ENCODE data around the gene C2CD5.
"Not testable (repeated sequence)": the region's sequence is repeated elsewhere in the genome, so short reads cannot be mapped to it uniquely, and the experiment has no call there.

C2CD5 gene

GRCh38 chr12:22544038-22544979 is at the start of gene C2CD5:
Gene C2CD5 (minus strand): TSS chr12:22544542. CDS start chr12:22544150, 392 bp downstream.
- DNase-seq: peak; percentile 99

GRCh38 chr12:22593864-22594263 is 49.5 kb upstream of the C2CD5 start:
- DNase-seq: no peak

GRCh38 chr12:22588817-22589216 is 44.5 kb upstream of the C2CD5 start:
- no peak for DNase-seq

- no peak for DNase-seq
These were observed 34.0 kb upstream of the C2CD5 start for GRCh38 chr12:22578328-22578727.

- no peak for DNase-seq
These were observed 33.3 kb upstream of the C2CD5 start for GRCh38 chr12:22577667-22578066.

- DNase-seq: no peak
These were observed 32.1 kb upstream of the C2CD5 start for GRCh38 chr12:22576473-22576872.

GRCh38 chr12:22576065-22576464 is 31.7 kb upstream of the C2CD5 start:
- DNase-seq: no peak

GRCh38 chr12:22574921-22575320 is 30.6 kb upstream of the C2CD5 start:
- no peak for DNase-seq

- no peak for DNase-seq
These were observed 28.8 kb upstream of the C2CD5 start for GRCh38 chr12:22573181-22573580.

- DNase-seq: no peak
These were observed 24.9 kb upstream of the C2CD5 start for GRCh38 chr12:22569253-22569652.

- no peak for DNase-seq
These were observed 18.0 kb upstream of the C2CD5 start for GRCh38 chr12:22562036-22563028.

GRCh38 chr12:22554750-22555149 is 10.4 kb upstream of the C2CD5 start:
- DNase-seq: not testable (repeated sequence)

GRCh38 chr12:22551624-22552023 is 7.3 kb upstream of the C2CD5 start:
- no peak for DNase-seq

- DNase-seq: no peak
These were observed 913 bp upstream of the C2CD5 start for GRCh38 chr12:22545255-22545654.

GRCh38 chr12:22543246-22544037 is 900 bp downstream of the C2CD5 start:
- peak; percentile 42 for DNase-seq

GRCh38 chr12:22541496-22542155 is 2.7 kb downstream of the C2CD5 start:
- no peak for DNase-seq

- no peak for DNase-seq
These were observed 5.3 kb downstream of the C2CD5 start for GRCh38 chr12:22539055-22539454.

GRCh38 chr12:22538311-22538710 is 6.0 kb downstream of the C2CD5 start:
- DNase-seq: no peak

- no peak for DNase-seq
These were observed 7.3 kb downstream of the C2CD5 start for GRCh38 chr12:22536971-22537544.

- DNase-seq: no peak
These were observed 7.9 kb downstream of the C2CD5 start for GRCh38 chr12:22536346-22536945.

GRCh38 chr12:22535478-22535877 is 8.9 kb downstream of the C2CD5 start:
- DNase-seq: no peak

Measured in NCI-H1694 (cell line).